ENCODE measurements around the gene MYPN.
"Not testable (repeated sequence)": the region's sequence is repeated elsewhere in the genome, so short reads cannot be mapped to it uniquely, and the experiment has no call there.

The MYPN gene

DNA sequence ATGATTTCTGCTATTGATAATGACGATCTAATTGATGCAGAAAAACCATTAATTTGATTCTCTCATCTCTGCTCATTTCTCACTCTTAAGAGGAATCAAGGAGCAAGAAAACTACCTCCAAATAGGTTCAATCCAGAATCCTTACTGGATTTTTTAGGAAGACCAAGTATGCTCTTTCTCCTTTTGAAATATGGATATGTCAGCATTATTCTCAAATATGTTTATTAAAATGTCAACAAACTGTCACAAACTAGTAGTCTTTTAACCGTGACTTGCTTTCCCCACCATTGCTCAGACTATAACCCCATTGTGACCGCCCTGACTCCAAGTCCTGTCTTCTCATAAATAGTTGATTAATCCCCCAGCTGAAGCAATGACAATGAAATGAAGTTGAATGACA is 123.8 kb downstream of the MYPN start:
- no peak for DNase-seq

DNA sequence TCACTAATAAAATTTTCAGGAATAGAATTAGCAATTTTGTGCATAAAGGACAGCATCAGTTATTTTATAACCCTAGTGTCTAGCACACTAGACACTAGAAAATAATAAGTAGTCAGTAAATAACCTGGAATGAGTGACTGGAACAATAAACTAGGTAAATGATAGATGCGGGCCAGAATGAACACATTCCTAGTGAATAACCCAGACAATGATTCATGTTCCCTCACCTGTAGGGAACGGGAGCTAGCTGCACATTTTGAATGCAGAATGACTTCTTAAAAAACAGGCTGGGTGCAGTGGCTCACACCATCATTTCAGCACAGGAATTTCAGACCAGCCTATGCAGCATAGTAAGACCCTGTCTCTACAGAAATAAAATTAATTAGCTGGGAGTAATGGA is 125.8 kb downstream of the MYPN start:
- no peak for DNase-seq

DNA sequence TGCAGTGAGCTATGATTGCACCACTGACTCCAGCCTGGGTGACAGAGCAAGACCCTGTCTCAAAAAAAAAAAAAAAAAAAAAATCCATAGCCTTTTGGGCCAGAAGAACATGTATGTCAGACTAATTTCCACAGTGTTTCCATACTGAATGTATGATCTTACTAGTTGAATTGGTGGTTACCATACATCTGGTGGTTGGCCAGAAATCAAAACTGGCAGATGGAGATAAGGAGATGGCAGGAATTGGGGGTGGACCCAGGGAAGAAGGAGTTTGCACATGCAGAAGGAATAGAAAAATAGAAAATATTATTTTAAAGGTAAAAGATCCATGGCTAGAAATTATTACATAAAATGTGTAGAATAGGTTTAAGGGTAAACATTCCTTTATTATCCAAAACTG is 126.3 kb downstream of the MYPN start:
- no peak for DNase-seq

DNA sequence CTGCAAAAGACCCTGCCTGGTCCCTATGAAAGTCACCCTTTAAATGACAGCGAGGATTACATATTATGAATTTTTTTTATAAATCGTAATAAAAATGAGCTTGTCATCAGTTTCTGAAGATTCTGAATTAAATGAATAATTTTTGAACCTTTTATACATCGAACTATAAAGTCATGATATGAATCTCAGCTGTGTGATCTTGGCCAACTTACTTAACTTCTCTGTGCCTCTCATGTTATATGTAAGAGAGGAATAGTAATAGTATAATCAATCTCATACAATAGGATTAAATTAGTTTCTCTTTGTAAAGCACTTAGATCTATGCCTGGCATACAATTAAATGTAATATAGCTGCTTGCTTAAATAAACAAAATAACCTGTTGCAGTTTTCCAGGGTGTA is 127.9 kb downstream of the MYPN start:
- no peak for DNase-seq

DNA sequence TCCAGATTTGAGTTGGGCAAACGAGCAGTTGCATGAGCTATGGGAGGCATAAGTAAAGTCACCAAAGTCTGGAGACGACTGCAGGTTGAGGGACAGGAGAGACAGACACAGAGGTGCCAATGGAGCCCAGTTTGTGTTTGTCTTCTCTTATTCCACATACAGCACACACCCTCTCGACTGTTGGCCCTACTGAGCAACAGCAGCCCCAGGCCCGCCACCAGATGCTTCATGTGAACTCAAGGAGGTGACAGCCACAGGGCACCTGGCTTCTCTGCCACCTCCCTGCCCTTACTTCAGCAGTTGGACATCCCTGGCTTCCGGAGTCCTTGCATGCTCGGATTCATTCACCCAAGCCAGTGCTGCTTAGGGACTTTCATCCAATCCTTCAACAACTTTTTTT is 129.1 kb downstream of the MYPN start:
- DNase-seq, result no peak

DNA sequence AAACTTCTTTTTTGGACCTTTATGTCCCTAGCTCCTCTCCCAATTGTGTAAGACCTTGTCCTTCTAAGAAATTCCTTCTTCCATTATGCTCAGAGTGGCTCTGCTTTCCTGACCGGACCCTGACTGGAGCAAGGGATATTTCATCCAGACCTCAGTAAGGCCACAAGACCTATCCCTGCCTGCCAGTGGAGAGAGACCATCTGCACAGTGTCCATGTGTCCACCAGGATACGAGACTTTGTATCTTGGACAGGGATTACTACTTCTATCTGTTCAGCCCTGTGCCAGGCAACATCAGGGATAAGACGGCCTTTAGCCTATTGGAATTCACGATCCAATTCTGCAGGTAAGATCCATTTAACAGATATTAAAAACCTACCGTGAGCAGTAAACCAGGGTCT is 129.8 kb downstream of the MYPN start:
- DNase-seq, result no peak

DNA sequence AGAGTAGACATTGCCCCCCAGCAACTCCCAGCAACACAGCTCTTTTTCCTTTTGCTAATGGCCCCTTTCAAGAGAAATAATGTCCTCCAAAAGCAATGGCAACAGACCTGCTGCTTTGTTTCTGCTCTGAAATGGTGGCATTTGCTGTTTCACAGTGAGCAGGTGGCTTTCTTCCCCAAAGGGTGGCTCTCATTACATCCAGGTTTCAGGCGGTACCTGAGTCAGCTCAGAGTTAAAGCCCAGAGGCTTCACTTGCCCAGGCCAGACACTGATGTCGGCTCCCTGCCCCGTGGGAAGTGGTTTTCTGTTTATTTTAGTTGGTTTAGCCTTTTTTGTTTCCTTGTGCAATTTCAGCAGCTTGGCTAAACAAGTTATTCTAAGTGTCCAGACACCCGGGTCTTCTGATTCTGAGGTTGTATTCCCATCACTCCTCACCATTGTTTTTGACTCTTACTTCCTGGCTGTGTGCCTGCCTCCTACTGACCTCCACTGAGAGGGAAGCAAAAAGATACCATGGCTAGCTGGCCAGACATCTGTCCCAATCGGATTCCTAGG is 130.4 kb downstream of the MYPN start:
- DNase-seq, result no peak

DNA sequence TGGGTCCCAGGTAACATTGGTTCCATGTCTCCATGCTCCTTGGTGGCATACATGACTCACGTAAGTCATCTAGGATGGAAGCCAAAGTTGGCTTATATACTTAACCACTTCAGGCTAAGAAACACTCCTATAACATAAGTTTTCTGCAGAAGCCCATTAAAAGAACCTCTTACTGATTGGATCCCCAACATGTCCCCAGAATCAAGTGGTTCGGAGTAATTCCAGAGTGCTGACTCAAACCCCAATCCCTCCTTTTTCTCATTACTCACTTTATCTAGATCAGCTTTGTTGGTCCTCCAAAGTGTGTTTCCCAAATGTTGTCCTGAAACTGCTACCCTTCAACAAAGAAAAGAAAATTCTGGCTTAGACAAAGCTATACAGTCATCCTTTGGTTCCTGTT is 132.8 kb downstream of the MYPN start:
- DNase-seq, result no peak

DNA sequence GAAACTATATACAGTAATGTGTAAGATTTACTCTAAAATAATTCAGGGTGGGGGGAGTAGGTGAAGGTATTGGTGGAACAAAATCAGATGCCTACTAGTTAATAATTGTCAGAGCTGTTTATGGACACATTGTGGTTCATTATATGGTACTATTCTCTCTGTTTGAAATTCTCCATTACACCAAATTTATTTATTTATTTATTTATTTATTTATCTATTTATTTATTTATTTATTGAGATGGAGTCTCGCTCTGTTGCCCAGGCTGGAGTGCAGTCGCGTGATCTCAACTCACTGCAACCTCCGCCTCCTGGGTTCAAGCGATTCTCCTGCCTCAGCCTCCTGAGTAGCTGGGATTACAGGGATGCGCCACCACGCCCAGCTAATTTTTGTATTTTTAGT is 137.1 kb downstream of the MYPN start:
- DNase-seq, result not testable (repeated sequence)

DNA sequence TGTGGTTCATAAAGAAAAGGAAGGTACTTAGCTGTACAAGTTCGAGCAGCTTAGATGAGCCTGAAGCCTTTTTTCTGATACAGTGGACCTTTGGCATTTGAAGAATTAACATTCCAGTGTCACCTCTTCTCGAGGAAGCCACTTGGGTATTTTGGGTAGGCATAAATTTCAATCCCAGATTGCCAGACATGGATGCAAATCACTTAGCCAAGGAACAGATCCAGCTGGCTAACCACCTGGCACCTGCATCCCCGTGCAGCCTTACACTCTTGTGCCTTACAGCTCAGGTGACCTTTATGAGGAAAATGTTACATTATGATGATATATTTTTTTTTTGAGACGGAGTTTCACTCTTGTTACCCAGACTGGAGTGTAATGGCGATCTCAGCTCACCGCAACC is 138.6 kb downstream of the MYPN start:
- no peak for DNase-seq

DNA sequence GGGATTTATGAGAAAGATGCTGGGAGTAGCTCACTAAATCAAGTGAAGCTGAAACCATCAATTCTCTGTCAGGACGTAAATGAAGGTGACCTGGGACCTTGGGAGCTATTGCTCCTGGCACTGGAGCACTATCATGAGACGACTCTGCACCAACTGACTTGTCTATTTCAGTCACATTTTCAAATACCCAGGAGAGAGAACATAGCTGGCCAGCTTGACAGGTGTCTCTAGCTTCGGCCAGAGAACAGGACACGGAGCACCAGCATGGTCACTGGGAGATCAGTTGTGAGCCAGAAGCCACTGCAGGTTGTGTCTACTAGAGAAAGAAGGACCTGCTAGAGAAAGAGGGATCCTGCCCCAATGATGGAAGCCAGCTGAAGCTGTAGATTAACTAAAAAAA is 140.0 kb downstream of the MYPN start:
- no peak for DNase-seq

DNA sequence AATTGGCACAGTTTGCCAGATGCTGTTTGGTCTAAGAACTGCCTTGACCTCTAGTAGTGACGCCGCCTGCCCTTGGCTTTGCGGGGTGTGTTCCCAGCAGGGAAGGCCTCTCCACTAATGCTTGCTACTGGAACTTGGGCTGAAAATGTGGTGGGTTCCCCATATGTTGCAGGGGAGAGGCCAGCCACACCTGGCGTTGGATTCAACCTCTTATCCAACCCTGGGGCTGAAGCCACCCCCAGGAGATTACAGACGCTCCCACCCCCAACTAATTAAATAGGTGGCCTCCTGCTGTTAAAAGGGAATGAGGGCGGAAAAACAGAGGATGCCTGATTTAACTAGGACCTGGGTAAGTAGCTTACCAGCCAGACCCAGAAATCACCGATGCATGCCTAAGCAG is 141.9 kb downstream of the MYPN start:
- DNase-seq, result no peak

DNA sequence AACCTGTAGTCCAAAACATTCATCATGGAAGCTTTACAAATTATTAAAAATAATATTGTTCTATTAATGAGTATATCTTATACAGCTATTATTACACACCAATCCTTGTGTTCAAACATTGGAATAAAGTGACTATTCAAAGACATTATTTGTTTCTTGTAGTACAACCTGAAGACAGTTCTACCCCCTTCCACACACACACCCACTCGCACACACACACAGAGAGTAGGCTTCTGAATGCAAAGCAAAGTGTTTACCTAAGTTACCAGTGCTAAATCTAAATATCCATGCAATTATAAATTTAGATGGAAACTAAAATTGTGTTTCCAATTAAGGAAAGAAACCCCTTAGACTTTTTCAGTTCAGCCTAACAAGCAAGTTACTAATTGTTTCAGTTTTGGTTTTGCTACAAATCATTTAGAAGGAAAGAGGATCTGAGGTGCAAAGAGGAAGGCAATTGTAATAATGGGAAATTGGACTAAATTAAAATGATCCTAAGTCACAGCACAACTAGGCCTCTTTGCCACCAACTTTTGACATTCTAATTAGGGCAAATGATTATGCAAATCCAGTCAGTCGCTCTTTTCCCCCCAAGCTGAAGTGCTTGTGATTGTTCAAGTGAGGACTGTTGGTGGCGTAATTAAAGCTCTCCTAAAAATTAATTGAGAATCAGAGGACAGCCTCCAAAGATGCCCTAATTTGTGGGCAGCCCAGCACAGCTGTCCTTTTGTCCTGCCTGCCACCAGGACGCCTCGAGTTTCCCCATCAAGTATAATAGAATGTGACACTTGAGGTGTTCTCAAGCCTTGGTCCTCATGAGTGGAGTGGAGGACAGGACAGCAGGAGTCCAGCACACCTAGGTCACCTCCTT is 142.6 kb downstream of the MYPN start:
- DNase-seq, result no peak

DNA sequence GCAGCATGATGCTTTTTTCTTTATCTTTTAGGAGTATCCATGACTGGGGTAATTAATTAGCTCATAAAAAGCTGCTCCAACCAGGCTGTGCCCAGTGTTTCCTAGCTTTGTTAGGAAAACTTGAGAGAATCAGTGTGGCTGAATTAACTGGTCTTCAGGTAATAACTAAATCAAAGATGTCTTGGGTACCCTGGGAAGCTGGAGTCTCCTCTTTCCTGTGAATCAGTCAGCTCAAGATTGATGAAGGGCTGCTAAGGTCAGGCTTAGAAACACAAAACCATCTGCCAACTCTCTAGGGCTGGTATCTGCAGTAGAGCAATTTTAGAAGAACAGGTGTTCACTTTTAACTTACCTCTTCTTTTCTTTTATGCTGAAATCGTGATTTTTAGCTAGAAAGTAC is 144.1 kb downstream of the MYPN start:
- no peak for DNase-seq

DNA sequence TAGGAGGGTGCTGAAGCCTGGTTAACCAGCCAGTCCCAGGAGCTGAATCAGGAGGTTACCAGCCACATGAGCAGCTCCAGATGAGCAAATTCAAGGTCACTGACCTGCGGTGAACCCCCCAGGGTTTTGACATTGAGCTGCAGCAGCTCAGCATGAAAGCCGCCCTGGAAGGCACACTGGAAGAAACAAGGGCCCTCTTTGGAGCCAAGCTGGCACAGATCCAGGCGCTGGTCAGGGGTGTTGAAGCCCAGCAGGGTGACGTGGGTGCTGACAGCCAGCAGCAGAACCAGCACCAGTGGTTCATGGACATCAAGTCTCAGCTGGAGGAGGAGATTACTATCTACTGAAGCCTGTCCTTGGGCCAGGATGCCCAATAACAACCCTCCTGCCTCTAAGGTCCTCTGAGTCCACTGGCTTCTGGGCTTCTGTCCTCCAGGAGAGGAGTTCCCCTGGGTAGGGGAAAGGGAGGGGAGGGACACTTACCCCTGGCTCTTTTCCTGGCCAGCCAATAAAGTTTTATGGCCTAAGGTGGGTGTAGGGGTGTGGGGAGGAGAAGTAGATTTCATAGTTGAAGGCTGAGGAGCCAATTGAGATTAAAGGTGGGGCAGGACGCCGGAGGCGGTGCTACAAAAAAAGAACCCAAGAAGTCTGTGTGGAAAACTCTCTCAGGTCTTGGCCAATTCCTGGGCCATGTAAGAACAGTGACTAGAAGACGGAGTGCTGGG is 152.0 kb downstream of the MYPN start:
- DNase-seq, result no peak

Measured in islet precursor cell (in vitro differentiated cells).